A549 treated with AZD9567 at 1 μM for 4 hours (cell line): ENCODE results near the gene AKAP3. TPM values are rescaled to one million over a fixed set of nuclear protein-coding genes. Genes with fewer than 3 reads are reported as not detected.

Experiments
- total RNA-seq: library from RNA; stranded (reverse); fragments of 200-300 nt; extraction: Qiagen RNA extraction; gene quantifications from 5 replicates; pipeline ENCODE4 v1.2.3, GENCODE V29; 2022; ENCODE audit not compliant: insufficient read depth

AKAP3 gene
- total RNA-seq, result 0.06 to 0.24 TPM (median 0.13 TPM) in 4 of 5 replicates, not detected in the other

GRCh38 chr12:4648501-4649357 lies at the start of gene AKAP3, which contains the start of gene NDUFA9:
TSS of gene AKAP3 (minus strand) at chr12:4649051. CDS start at chr12:4638196, 10,855 bp downstream.
TSS of gene NDUFA9 (plus strand) at chr12:4649114. CDS start at chr12:4649127, 13 bp downstream.

Other genes with a start within 250 kb of the AKAP3 start
- not detected in 5 replicates for gene FGF6, start 203.2 kb downstream of the AKAP3 start, total RNA-seq
- gene RAD51AP1, start 110.2 kb downstream of the AKAP3 start, total RNA-seq, result 14.0 to 28.9 TPM (median 17.8 TPM) in 5 replicates
- gene DYRK4, start 86.8 kb downstream of the AKAP3 start, total RNA-seq, result 34.4 to 50.4 TPM (median 49.9 TPM) in 5 replicates
- 106 to 212 TPM (median 115 TPM) in 5 replicates for gene NDUFA9, start 63 bp upstream of the AKAP3 start, total RNA-seq
- gene GALNT8, start 71.3 kb upstream of the AKAP3 start, total RNA-seq, result not detected in 5 replicates